ENCODE results near the gene MT3.

GRCh38 chr16:56636616-56637413, 47.5 kb downstream of the MT3 start:
- TF ChIP-seq CTCF (IDR thresholded peaks at IDR 0.05; ENCODE audit: insufficient read depth, low read length) (no peak), POLR2AphosphoS5 (IDR thresholded peaks at IDR 0.05; ENCODE audit: low read depth) (no peak), REST (IDR thresholded peaks at IDR 0.05; ENCODE audit: insufficient replicate concordance, low read depth) (no peak), GABPA (IDR thresholded peaks at IDR 0.05; ENCODE audit: low read depth) (no peak), SPI1 (IDR thresholded peaks at IDR 0.05; ENCODE audit: borderline replicate concordance, low read depth) (no peak)
